MM.1S (cell line): ENCODE measurements around the gene PLXDC2.

Experiments
- EZH2 ChIP-seq: fragments of 300-600 bp; sonication (generic); optimal IDR thresholded peaks from 2 replicates; pipeline ENCODE3; 2017; ENCODE audit warnings: low read depth, mild to moderate bottlenecking, antibody characterized with exemption, low read length, mixed read lengths
- TF ChIP-seq, protein P1 (sequence below): fragments of 300-600 bp; sonication (generic); IDR thresholded peaks from 2 replicates; pipeline ENCODE4 v1.5.1; 2016; ENCODE audit warnings: antibody characterized with exemption, low read length, mixed read lengths

DNA sequence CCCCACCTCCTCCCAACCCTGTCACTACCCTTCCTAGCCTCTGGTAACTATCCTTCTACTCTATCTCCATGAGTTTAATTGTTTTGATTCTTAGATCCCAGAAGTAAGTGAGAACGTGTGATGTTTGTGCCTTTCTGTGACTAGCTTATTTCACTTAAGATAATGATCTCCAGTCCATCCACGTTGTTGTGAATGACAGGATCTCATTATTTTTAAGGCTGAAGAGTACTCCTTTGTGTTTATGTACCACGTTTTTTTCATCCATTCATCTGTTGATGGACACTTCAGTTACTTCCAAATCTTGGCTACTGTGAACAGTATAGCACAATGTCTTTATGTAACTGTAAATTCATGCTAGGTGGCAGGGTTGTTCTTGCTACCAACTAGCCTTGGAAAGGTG lies 461.6 kb downstream of the PLXDC2 start:
- TF ChIP-seq, protein P1, sequence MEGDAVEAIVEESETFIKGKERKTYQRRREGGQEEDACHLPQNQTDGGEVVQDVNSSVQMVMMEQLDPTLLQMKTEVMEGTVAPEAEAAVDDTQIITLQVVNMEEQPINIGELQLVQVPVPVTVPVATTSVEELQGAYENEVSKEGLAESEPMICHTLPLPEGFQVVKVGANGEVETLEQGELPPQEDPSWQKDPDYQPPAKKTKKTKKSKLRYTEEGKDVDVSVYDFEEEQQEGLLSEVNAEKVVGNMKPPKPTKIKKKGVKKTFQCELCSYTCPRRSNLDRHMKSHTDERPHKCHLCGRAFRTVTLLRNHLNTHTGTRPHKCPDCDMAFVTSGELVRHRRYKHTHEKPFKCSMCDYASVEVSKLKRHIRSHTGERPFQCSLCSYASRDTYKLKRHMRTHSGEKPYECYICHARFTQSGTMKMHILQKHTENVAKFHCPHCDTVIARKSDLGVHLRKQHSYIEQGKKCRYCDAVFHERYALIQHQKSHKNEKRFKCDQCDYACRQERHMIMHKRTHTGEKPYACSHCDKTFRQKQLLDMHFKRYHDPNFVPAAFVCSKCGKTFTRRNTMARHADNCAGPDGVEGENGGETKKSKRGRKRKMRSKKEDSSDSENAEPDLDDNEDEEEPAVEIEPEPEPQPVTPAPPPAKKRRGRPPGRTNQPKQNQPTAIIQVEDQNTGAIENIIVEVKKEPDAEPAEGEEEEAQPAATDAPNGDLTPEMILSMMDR = no peak
- no peak for TF ChIP-seq EZH2
